ENCODE measurements around the gene PCDH9.
"Not testable (repeated sequence)": the region's sequence is repeated elsewhere in the genome, so short reads cannot be mapped to it uniquely, and the experiment has no call there.

The PCDH9 gene

GRCh38 chr13:66635526-66635925 is 594.6 kb downstream of the PCDH9 start:
- H3K9me3 ChIP-seq (replicated peaks; ENCODE audit: low read length), result no peaks in the 10 kb centered on the region
- peak overlapping the region; percentile 48 for H3K9ac ChIP-seq (ENCODE audit: low read depth, low read length)

GRCh38 chr13:66634384-66634783 is 595.8 kb downstream of the PCDH9 start:
- peaks cover 21% of the 10 kb centered on the region for H3K4me1 ChIP-seq (ENCODE audit: control insufficient read depth, insufficient read depth, low read length)
- no peaks in the 10 kb centered on the region for H3K27me3 ChIP-seq (ENCODE audit: control insufficient read depth, insufficient read depth, low read length)
- H3K4me2 ChIP-seq (ENCODE audit: low read length), result no peak overlapping the region
- H3K36me3 ChIP-seq (ENCODE audit: insufficient read depth, low read length), result no peaks in the 10 kb centered on the region
- H3K4me3 ChIP-seq (ENCODE audit: low read length), result no peak overlapping the region
- H3K9me3 ChIP-seq (replicated peaks; ENCODE audit: low read length), result no peaks in the 10 kb centered on the region
- H3K9ac ChIP-seq (ENCODE audit: low read depth, low read length), result no peak overlapping the region

More at GRCh38 chr13:66635526-66635925, 594.6 kb downstream of the PCDH9 start:
- Histone ChIP-seq H3K4me1 (ENCODE audit: control insufficient read depth, insufficient read depth, low read length) (peaks cover 21% of the 10 kb centered on the region), H3K4me3 (ENCODE audit: low read length) (no peak overlapping the region), H3K36me3 (ENCODE audit: insufficient read depth, low read length) (no peaks in the 10 kb centered on the region), H3K4me2 (ENCODE audit: low read length) (peak overlapping the region; percentile 61), H3K27me3 (ENCODE audit: control insufficient read depth, insufficient read depth, low read length) (no peaks in the 10 kb centered on the region)

- H3K4me1 ChIP-seq (ENCODE audit: control insufficient read depth, insufficient read depth, low read length), result no peaks in the 10 kb centered on the region
- no peak overlapping the region for H3K4me3 ChIP-seq (ENCODE audit: low read length)
- H3K4me2 ChIP-seq (ENCODE audit: low read length), result no peak overlapping the region
- no peaks in the 10 kb centered on the region for H3K36me3 ChIP-seq (ENCODE audit: insufficient read depth, low read length)
- no peak overlapping the region for H3K9ac ChIP-seq (ENCODE audit: low read depth, low read length)
- no peaks in the 10 kb centered on the region for H3K27me3 ChIP-seq (ENCODE audit: control insufficient read depth, insufficient read depth, low read length)
- H3K9me3 ChIP-seq (replicated peaks; ENCODE audit: low read length), result no peaks in the 10 kb centered on the region
These were observed 602.6 kb downstream of the PCDH9 start for GRCh38 chr13:66627512-66627911.

GRCh38 chr13:66624302-66624701 is 605.8 kb downstream of the PCDH9 start:
- H3K9ac ChIP-seq (ENCODE audit: low read depth, low read length), result no peak overlapping the region
- H3K4me2 ChIP-seq (ENCODE audit: low read length), result no peak overlapping the region
- no peaks in the 10 kb centered on the region for H3K36me3 ChIP-seq (ENCODE audit: insufficient read depth, low read length)
- no peaks in the 10 kb centered on the region for H3K27me3 ChIP-seq (ENCODE audit: control insufficient read depth, insufficient read depth, low read length)
- no peak overlapping the region for H3K4me3 ChIP-seq (ENCODE audit: low read length)
- no peaks in the 10 kb centered on the region for H3K4me1 ChIP-seq (ENCODE audit: control insufficient read depth, insufficient read depth, low read length)
- H3K9me3 ChIP-seq (replicated peaks; ENCODE audit: low read length), result no peaks in the 10 kb centered on the region

GRCh38 chr13:66623129-66623820 is 606.9 kb downstream of the PCDH9 start:
- Histone ChIP-seq H3K27me3 (ENCODE audit: control insufficient read depth, insufficient read depth, low read length) (no peaks in the 10 kb centered on the region), H3K9ac (ENCODE audit: low read depth, low read length) (no peak overlapping the region), H3K36me3 (ENCODE audit: insufficient read depth, low read length) (no peaks in the 10 kb centered on the region), H3K4me1 (ENCODE audit: control insufficient read depth, insufficient read depth, low read length) (no peaks in the 10 kb centered on the region), H3K4me3 (ENCODE audit: low read length) (no peak overlapping the region), H3K4me2 (ENCODE audit: low read length) (no peak overlapping the region), H3K9me3 (replicated peaks; ENCODE audit: low read length) (no peaks in the 10 kb centered on the region)

GRCh38 chr13:66621906-66622447 is 608.2 kb downstream of the PCDH9 start:
- not testable (repeated sequence) for H3K36me3 ChIP-seq (ENCODE audit: insufficient read depth, low read length); H3K27me3 ChIP-seq (ENCODE audit: control insufficient read depth, insufficient read depth, low read length); H3K9me3 ChIP-seq (replicated peaks; ENCODE audit: low read length); H3K4me3 ChIP-seq (ENCODE audit: low read length); H3K9ac ChIP-seq (ENCODE audit: low read depth, low read length); H3K4me2 ChIP-seq (ENCODE audit: low read length); H3K4me1 ChIP-seq (ENCODE audit: control insufficient read depth, insufficient read depth, low read length)

- no peak overlapping the region for H3K4me3 ChIP-seq (ENCODE audit: low read length)
- H3K9ac ChIP-seq (ENCODE audit: low read depth, low read length), result no peak overlapping the region
- H3K27me3 ChIP-seq (ENCODE audit: control insufficient read depth, insufficient read depth, low read length), result no peaks in the 10 kb centered on the region
- no peak overlapping the region for H3K4me2 ChIP-seq (ENCODE audit: low read length)
- no peaks in the 10 kb centered on the region for H3K36me3 ChIP-seq (ENCODE audit: insufficient read depth, low read length)
- H3K4me1 ChIP-seq (ENCODE audit: control insufficient read depth, insufficient read depth, low read length), result no peaks in the 10 kb centered on the region
- H3K9me3 ChIP-seq (replicated peaks; ENCODE audit: low read length), result no peaks in the 10 kb centered on the region
These were observed 611.4 kb downstream of the PCDH9 start for GRCh38 chr13:66618702-66619101.

- Histone ChIP-seq H3K27me3 (ENCODE audit: control insufficient read depth, insufficient read depth, low read length) (no peaks in the 10 kb centered on the region), H3K4me2 (ENCODE audit: low read length) (no peak overlapping the region), H3K4me3 (ENCODE audit: low read length) (no peak overlapping the region), H3K9ac (ENCODE audit: low read depth, low read length) (no peak overlapping the region), H3K9me3 (replicated peaks; ENCODE audit: low read length) (no peaks in the 10 kb centered on the region), H3K4me1 (ENCODE audit: control insufficient read depth, insufficient read depth, low read length) (no peaks in the 10 kb centered on the region), H3K36me3 (ENCODE audit: insufficient read depth, low read length) (no peaks in the 10 kb centered on the region)
These were observed 612.4 kb downstream of the PCDH9 start for GRCh38 chr13:66617786-66618185.

GRCh38 chr13:66612983-66613382 is 617.2 kb downstream of the PCDH9 start:
- Histone ChIP-seq H3K4me3 (ENCODE audit: low read length) (no peak overlapping the region), H3K4me2 (ENCODE audit: low read length) (no peak overlapping the region), H3K9me3 (replicated peaks; ENCODE audit: low read length) (no peaks in the 10 kb centered on the region), H3K27me3 (ENCODE audit: control insufficient read depth, insufficient read depth, low read length) (no peaks in the 10 kb centered on the region), H3K36me3 (ENCODE audit: insufficient read depth, low read length) (no peaks in the 10 kb centered on the region), H3K4me1 (ENCODE audit: control insufficient read depth, insufficient read depth, low read length) (no peaks in the 10 kb centered on the region), H3K9ac (ENCODE audit: low read depth, low read length) (no peak overlapping the region)

GRCh38 chr13:66586489-66586888 is 643.6 kb downstream of the PCDH9 start:
- Histone ChIP-seq H3K4me3 (ENCODE audit: low read length) (no peak overlapping the region), H3K4me2 (ENCODE audit: low read length) (no peak overlapping the region), H3K9ac (ENCODE audit: low read depth, low read length) (no peak overlapping the region), H3K9me3 (replicated peaks; ENCODE audit: low read length) (no peaks in the 10 kb centered on the region), H3K27me3 (ENCODE audit: control insufficient read depth, insufficient read depth, low read length) (no peaks in the 10 kb centered on the region), H3K4me1 (ENCODE audit: control insufficient read depth, insufficient read depth, low read length) (no peaks in the 10 kb centered on the region), H3K36me3 (ENCODE audit: insufficient read depth, low read length) (no peaks in the 10 kb centered on the region)

- Histone ChIP-seq H3K9ac (ENCODE audit: low read depth, low read length) (no peak overlapping the region), H3K36me3 (ENCODE audit: insufficient read depth, low read length) (no peaks in the 10 kb centered on the region), H3K4me1 (ENCODE audit: control insufficient read depth, insufficient read depth, low read length) (no peaks in the 10 kb centered on the region), H3K4me2 (ENCODE audit: low read length) (no peak overlapping the region), H3K4me3 (ENCODE audit: low read length) (no peak overlapping the region), H3K27me3 (ENCODE audit: control insufficient read depth, insufficient read depth, low read length) (no peaks in the 10 kb centered on the region), H3K9me3 (replicated peaks; ENCODE audit: low read length) (no peaks in the 10 kb centered on the region)
These were observed 644.4 kb downstream of the PCDH9 start for GRCh38 chr13:66585669-66586203.

GRCh38 chr13:66581675-66582074 is 648.5 kb downstream of the PCDH9 start:
- H3K4me3 ChIP-seq (ENCODE audit: low read length), result no peak overlapping the region
- no peaks in the 10 kb centered on the region for H3K9me3 ChIP-seq (replicated peaks; ENCODE audit: low read length)
- H3K27me3 ChIP-seq (ENCODE audit: control insufficient read depth, insufficient read depth, low read length), result no peaks in the 10 kb centered on the region

More at GRCh38 chr13:66581675-66582074, 648.5 kb downstream of the PCDH9 start:
- peaks cover 8% of the 10 kb centered on the region for H3K4me1 ChIP-seq (ENCODE audit: control insufficient read depth, insufficient read depth, low read length)
- H3K9ac ChIP-seq (ENCODE audit: low read depth, low read length), result no peak overlapping the region
- H3K4me2 ChIP-seq (ENCODE audit: low read length), result no peak overlapping the region
- H3K36me3 ChIP-seq (ENCODE audit: insufficient read depth, low read length), result no peaks in the 10 kb centered on the region
